K562 (cell line): ENCODE data around the gene CDS2. TPM values are rescaled to one million over a fixed set of nuclear protein-coding genes. Genes with fewer than 3 reads are reported as not detected.
A peak's percentile ranks its signal among the peaks of the same experiment; 100 is the strongest.

Source experiments
- ARNT ChIP-seq, 2 experiments: fragments of 450-650 bp; IDR thresholded peaks; 2 replicates each; pipeline ENCODE4 v1.6.1; 2016; ENCODE audit warnings: mild to moderate bottlenecking in 1 of 2
- BDP1 ChIP-seq: IDR thresholded peaks from 3 replicates; pipeline ENCODE4 v1.6.1; 2011; ENCODE audit not compliant: insufficient read length, insufficient read depth
- C11orf30 ChIP-seq: fragments of 450-650 bp; IDR thresholded peaks from 2 replicates; pipeline ENCODE4 v1.6.1; 2016; ENCODE audit warnings: low read depth, mild to moderate bottlenecking
- DIDO1 ChIP-seq: fragments of 450-650 bp; IDR thresholded peaks from 2 replicates; pipeline ENCODE4 v1.6.1; 2016; ENCODE audit warnings: low read depth, missing biosample characterization, missing genetic modification characterization
- EWSR1 ChIP-seq: fragments of 450-650 bp; IDR thresholded peaks from 2 replicates; pipeline ENCODE4 v1.6.1; 2018; ENCODE audit warnings: borderline replicate concordance, mild to moderate bottlenecking, low read depth, moderate library complexity; ENCODE audit not compliant: partially characterized antibody
- FOXM1 ChIP-seq, 2 experiments: fragments of 450-650 bp in 1 of 2; sonication (generic) in 1 of 2; formaldehyde crosslinking in 1 of 2; IDR thresholded peaks; 2 replicates each; pipeline versions ENCODE4 v1.6.1 to v1.9.0; 2017 to 2022; ENCODE audit warnings: low read depth in 2 of 2, mild to moderate bottlenecking in 2 of 2, missing genetic modification reagents in 1 of 2, moderate library complexity in 1 of 2
- MTA3 ChIP-seq: fragments of 450-650 bp; formaldehyde crosslinking; IDR thresholded peaks from 2 replicates; pipeline ENCODE4 v1.6.1; 2017; ENCODE audit warnings: mild to moderate bottlenecking, borderline replicate concordance
- NFIC ChIP-seq: fragments of 450-650 bp; IDR thresholded peaks from 2 replicates; pipeline ENCODE4 v1.6.1; 2017; ENCODE audit warnings: mild to moderate bottlenecking, inconsistent platforms
- NUFIP1 ChIP-seq: fragments of 450-650 bp; IDR thresholded peaks from 2 replicates; pipeline ENCODE4 v1.6.1; 2018; ENCODE audit not compliant: partially characterized antibody
- PPARD ChIP-seq: fragments of 250-450 bp; sonication (Bioruptor Pico); IDR thresholded peaks from 2 replicates; pipeline ENCODE4 v1.8.0; 2022; ENCODE audit warnings: inconsistent platforms, mild to moderate bottlenecking, moderate library complexity
- RNF2 ChIP-seq: sonication (generic); IDR thresholded peaks from 2 replicates; pipeline ENCODE4 v1.6.1; 2016
- SNIP1 ChIP-seq: fragments of 450-650 bp; IDR thresholded peaks from 2 replicates; pipeline ENCODE4 v1.7.1; 2017; ENCODE audit warnings: low read depth, mild to moderate bottlenecking
- STAT5A ChIP-seq: IDR thresholded peaks from 2 replicates; pipeline ENCODE4 v1.6.1; 2012; ENCODE audit warnings: low read length, inconsistent platforms, borderline replicate concordance
- TBP ChIP-seq: optimal IDR thresholded peaks from 2 replicates; pipeline ENCODE3; 2011; ENCODE audit warnings: low read depth, low read length, improper control_type of control experiment
- TFE3 ChIP-seq: fragments of 450-650 bp; formaldehyde crosslinking; IDR thresholded peaks from 2 replicates; pipeline ENCODE4 v1.4.0; 2020; ENCODE audit warnings: mild to moderate bottlenecking, mixed read lengths
- ZBTB40 ChIP-seq, 2 experiments: fragments of 450-650 bp in 1 of 2; sonication (generic) in 1 of 2; formaldehyde crosslinking in 1 of 2; IDR thresholded peaks; 2 replicates each; pipeline versions ENCODE4 v1.7.1 to v1.9.0; 2016 to 2022; ENCODE audit warnings: inconsistent platforms in 1 of 2, mild to moderate bottlenecking in 1 of 2, missing genetic modification reagents in 1 of 2
- ZC3H4 ChIP-seq: sonication (generic); formaldehyde crosslinking; IDR thresholded peaks from 2 replicates; pipeline ENCODE4 v1.9.0; 2021; ENCODE audit warnings: missing genetic modification reagents, borderline replicate concordance
- ZNF324 ChIP-seq: fragments of 250-450 bp; sonication (Bioruptor Pico); IDR thresholded peaks from 2 replicates; pipeline ENCODE4 v1.4.0; 2020; ENCODE audit warnings: mild to moderate bottlenecking
- ZNF778 ChIP-seq: fragments of 450-650 bp; formaldehyde crosslinking; IDR thresholded peaks from 2 replicates; pipeline ENCODE4 v1.4.0; 2020; ENCODE audit warnings: mild to moderate bottlenecking, moderate library complexity
- polyA plus RNA-seq, 8 experiments: library from polyadenylated mRNA; depleted of rRNA in 4 of 8; stranded (reverse) in 5 of 8; unstranded in 3 of 8; fragments of >200 nt; fragmentation: Nextera tagmentation in 2 of 8; fragmentation: Illumina TruSeq in 1 of 8; extraction: Ambion mirVana in 2 of 8; extraction: Trizol in 1 of 8; gene quantifications; 2 replicates each; pipeline versions ENCODE4 v1.2.1 to v1.2.3, GENCODE V29; 2011 to 2014; ENCODE audit warnings: inconsistent platforms in 1 of 8, missing spikeins in 1 of 8
- total RNA-seq, 7 experiments: library from RNA; depleted of rRNA in 6 of 7; stranded (reverse); fragments of >200 nt in 6 of 7; fragmentation: Illumina TruSeq in 2 of 7; extraction: Trizol in 2 of 7; gene quantifications; 2 replicates each; pipeline versions ENCODE4 v1.2.1 to v1.2.3, GENCODE V29; 2011 to 2021; ENCODE audit warnings: low replicate concordance in 1 of 7

CDS2 gene
- total and polyA plus RNA-seq, 9 of the 15 experiments (the other 6 are each of a cell fraction or from before 2014, with no cell fraction given), result 6.4 to 46.4 (median 12.2) TPM

GRCh38 chr20:5126512-5127203, at the start of gene CDS2 (continued):
- TF ChIP-seq EWSR1 (no peak), DIDO1 (no peak), ZNF324 (CRISPR knock-in tag) (no peak), TFE3 (CRISPR knock-in tag) (no peak), SNIP1 (no peak), ZC3H4 (CRISPR knock-in tag) (no peak), MTA3 (no peak; the same call in 1 of the 2 replicates), TBP (peak; percentile 87), FOXM1 (IDR thresholded peaks at IDR 0.05; ENCODE audit: low read depth) (no peak), FOXM1 (CRISPR knock-in tag; IDR thresholded peaks at IDR 0.05; ENCODE audit: low read depth) (no peak), NFIC (no peak), RNF2 (no peak), PPARD (CRISPR knock-in tag) (no peak), ARNT (IDR thresholded peaks at IDR 0.05) (no peak), NUFIP1 (no peak), ZNF778 (CRISPR knock-in tag) (no peak), STAT5A (no peak), C11orf30 (peak; percentile 55), ZBTB40 (IDR thresholded peaks at IDR 0.05) (no peak), ZBTB40 (CRISPR knock-in tag; IDR thresholded peaks at IDR 0.05) (no peak), BDP1 (no peak)
